ENCODE measurements around the gene STK32B. TPM values are rescaled to one million over a fixed set of nuclear protein-coding genes. Genes with fewer than 3 reads are reported as not detected.

The STK32B gene
- polyA plus RNA-seq, 1 of the 3 experiments (the other 2 are of a cell fraction) = 0.20 TPM

GRCh38 chr4:5014007-5014682 lies 37.1 kb upstream of the STK32B start:
- Histone ChIP-seq H3K36me3 (replicated peaks in 1 of 2; ENCODE audit: control insufficient read depth in 1 of 2, insufficient read depth in 2 of 2, low read length in 1 of 2) (no peaks in the 10 kb centered on the region), H3K27ac (ENCODE audit: low read depth in 2 of 2, low read length in 1 of 2) (no peak overlapping the region), H3K27me3 (ENCODE audit: insufficient read depth) (peaks cover 30% of the 10 kb centered on the region; the same call in 1 of the 2 replicates), H2AFZ (ENCODE audit: low read depth) (no peak overlapping the region), H3K9me2 (no peaks in the 10 kb centered on the region), H3K79me2 (ENCODE audit: insufficient read depth) (no peaks in the 10 kb centered on the region), H3K4me2 (no peak overlapping the region), H4K20me1 (ENCODE audit: insufficient read depth) (no peaks in the 10 kb centered on the region), H3K4me3 (ENCODE audit: low read depth in 2 of 2, low read length in 1 of 2) (no peak overlapping the region), H3F3A (replicated peaks; ENCODE audit: insufficient read depth) (no peaks in the 10 kb centered on the region), H3K9ac (no peak overlapping the region), H3K9me3 (no peaks in the 10 kb centered on the region), H3K4me1 (ENCODE audit: control insufficient read depth in 1 of 2, insufficient read depth in 2 of 2, low read depth in 1 of 2, low read length in 1 of 2) (peaks cover 0 to 3% of the 10 kb centered on the region in 2 experiments; a peak in 1 of 4 replicates)
- POLR2A ChIA-PET = no interaction called here
- no peak for DNase-seq
- WGBS (ENCODE audit: low lambda C conversion rate) = 15% methylated on average over 6 of the region's 7 CpGs
- no peak for TF ChIP-seq RFX5 (IDR thresholded peaks at IDR 0.05; ENCODE audit: low read length)
- TF ChIP-seq EP300 (IDR thresholded peaks at IDR 0.05; ENCODE audit: borderline replicate concordance in 1 of 2, low read depth in 1 of 2, low read length in 1 of 2) = no peak
- TF ChIP-seq MXI1 (IDR thresholded peaks at IDR 0.05; ENCODE audit: low read depth, low read length) = no peak
- no peak for TF ChIP-seq SIN3A (IDR thresholded peaks at IDR 0.05; ENCODE audit: borderline replicate concordance, low read depth, low read length)
- TF ChIP-seq FOXM1 (IDR thresholded peaks at IDR 0.05; ENCODE audit: low read depth) = no peak
- TF ChIP-seq EZH2phosphoT487 (IDR thresholded peaks at IDR 0.05; ENCODE audit: borderline replicate concordance, low read depth) = no peak
- TF ChIP-seq RCOR1 (IDR thresholded peaks at IDR 0.05; ENCODE audit: low read length) = no peak
- CTCF ChIA-PET = no interaction called here

GRCh38 chr4:5018096-5018495 lies 33.2 kb upstream of the STK32B start:
- Histone ChIP-seq H3F3A (replicated peaks; ENCODE audit: insufficient read depth) (no peaks in the 10 kb centered on the region), H3K4me3 (ENCODE audit: low read depth in 2 of 2, low read length in 1 of 2) (no peak overlapping the region), H3K36me3 (replicated peaks in 1 of 2; ENCODE audit: control insufficient read depth in 1 of 2, insufficient read depth in 2 of 2, low read length in 1 of 2) (no peaks in the 10 kb centered on the region), H4K20me1 (ENCODE audit: insufficient read depth) (no peaks in the 10 kb centered on the region), H3K9ac (no peak overlapping the region), H2AFZ (ENCODE audit: low read depth) (no peak overlapping the region), H3K79me2 (ENCODE audit: insufficient read depth) (no peaks in the 10 kb centered on the region), H3K27me3 (ENCODE audit: insufficient read depth) (peaks cover 36% of the 10 kb centered on the region; the same call in 1 of the 2 replicates), H3K9me2 (no peaks in the 10 kb centered on the region), H3K4me1 (ENCODE audit: control insufficient read depth in 1 of 2, insufficient read depth in 2 of 2, low read depth in 1 of 2, low read length in 1 of 2) (peaks cover 0 to 6% of the 10 kb centered on the region in 2 experiments; a peak in 1 of 4 replicates), H3K27ac (ENCODE audit: low read depth in 2 of 2, low read length in 1 of 2) (no peak overlapping the region), H3K9me3 (no peaks in the 10 kb centered on the region), H3K4me2 (no peak overlapping the region)
- no peak for DNase-seq
- POLR2A ChIA-PET = no interaction called here
- 11% methylated on average over 2 of the region's 2 CpGs for WGBS (ENCODE audit: low lambda C conversion rate)
- CTCF ChIA-PET = interaction anchor here (0.7 to 1.3 kb wide), 3 partner anchors 32 to 499 kb away, joined by 3 read pairs; no protein-coding TSS in a partner anchor
- TF ChIP-seq IRF3 (IDR thresholded peaks at IDR 0.05; ENCODE audit: low read depth, low read length) = no peak
- TF ChIP-seq CTCF (IDR thresholded peaks at IDR 0.05) = peak; percentile 19; the same call in 1 of the 2 replicates

Measured in SK-N-SH (cell line).